HG02759 (cell line): ENCODE data around the gene ATAD2B.
"Not testable (repeated sequence)": the region's sequence is repeated elsewhere in the genome, so short reads cannot be mapped to it uniquely, and the experiment has no call there.

ENCODE experiments used
- ATAC-seq: cut with Tn5 transposase; IDR thresholded peaks from one replicate; pipeline ENCODE4 v1.9.1; 2021; ENCODE audit warnings: mild to moderate bottlenecking, moderate library complexity; ENCODE audit not compliant: unreplicated experiment

ATAD2B gene

DNA sequence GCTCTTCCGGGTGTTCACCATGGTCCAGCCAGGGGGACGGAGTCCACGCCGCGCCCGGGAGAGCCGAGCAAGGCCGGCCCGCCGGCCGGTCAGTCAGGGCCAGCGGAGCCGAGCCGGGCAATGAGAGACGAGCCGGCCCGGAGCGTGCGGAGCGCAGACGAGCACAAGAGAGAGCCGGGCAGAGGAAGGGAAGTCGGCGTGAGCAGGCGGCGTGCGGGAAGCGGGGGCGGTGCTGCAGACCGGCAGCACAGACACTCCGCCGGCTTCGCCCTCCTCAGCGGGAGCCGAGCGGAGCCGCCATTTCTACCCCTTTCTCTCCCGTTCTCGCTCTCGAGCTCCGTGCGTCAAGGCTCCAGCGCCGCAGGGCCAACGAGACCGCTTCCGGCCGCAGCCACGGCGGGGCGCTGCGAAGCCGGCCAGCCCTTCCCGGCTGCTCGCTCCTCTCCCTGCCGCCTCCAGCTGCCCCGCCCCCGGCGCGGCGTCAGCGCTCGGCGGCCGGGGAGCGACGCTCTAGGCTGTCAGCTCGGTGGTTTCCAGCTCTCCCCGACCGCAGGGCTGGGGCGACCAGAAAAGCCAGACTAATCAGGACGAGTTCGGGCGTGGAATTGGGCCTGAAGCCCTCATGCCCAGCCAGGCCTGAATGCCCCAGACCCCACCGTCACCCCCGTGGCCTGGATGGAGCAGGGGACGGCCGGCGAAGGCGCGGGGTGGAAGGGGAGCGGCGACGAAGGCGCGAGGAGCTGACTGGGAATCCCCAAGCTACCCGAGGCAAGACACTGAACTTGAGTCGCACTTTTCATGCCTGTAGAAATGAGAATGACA, at the start of gene ATAD2B:
Gene ATAD2B, minus strand, starts transcription at position 374 of the 822 bp plus-strand sequence. Its CDS starts 353 bp downstream, at position 21.
- peak; percentile 82 for ATAC-seq

DNA sequence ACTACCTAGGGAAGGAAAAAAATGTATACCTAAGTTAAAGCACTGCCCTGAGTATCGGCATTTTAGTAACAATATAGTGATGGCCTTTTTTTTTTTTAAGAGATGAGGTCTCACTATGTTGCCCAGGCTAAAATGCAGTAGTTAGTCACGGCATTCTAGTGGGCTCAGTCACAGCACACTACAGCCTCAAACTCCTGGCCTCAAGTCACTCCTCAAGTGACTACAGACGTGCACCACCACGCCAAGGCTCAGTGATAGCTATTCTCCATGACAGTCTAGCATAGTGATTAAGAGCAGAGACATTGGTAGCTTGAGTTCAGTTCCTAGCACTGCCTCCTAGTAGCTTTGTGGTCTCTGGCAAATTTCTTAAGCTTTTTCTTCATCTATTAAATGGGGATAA, 40.9 kb upstream of the ATAD2B start:
- ATAC-seq = no peak

DNA sequence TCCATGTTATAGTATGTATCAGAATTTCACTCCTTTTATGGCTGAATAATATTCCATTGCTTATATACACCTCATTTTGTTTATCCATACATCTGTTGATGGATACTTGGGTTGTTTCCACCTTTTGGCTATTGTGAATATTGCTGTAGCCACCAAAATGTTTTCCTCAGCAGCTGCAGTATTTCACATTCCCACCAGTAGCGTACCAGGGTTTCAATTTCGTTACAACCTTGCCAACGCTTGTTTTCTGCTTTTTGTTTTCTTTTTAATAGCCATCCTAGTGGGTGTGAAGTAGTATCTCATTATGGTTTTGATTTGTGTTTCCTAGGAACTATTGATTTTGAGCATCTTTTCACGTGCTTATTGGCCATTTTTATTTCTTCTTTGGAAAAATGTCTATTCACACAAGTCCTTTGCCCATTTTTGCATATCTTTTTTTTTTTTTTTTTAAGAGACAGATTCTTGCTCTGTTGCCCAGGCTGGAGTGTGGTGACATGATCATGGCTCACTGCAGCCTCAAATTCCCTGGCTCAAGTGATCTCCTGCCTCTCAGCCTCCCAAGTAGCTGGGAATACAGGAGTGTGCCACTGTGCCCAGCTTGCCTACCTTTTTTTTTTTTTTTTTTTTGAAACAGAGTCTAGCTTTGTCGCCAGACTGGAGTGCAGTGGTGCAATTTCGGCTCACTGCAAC, 27.5 kb upstream of the ATAD2B start:
- ATAC-seq = no peak

DNA sequence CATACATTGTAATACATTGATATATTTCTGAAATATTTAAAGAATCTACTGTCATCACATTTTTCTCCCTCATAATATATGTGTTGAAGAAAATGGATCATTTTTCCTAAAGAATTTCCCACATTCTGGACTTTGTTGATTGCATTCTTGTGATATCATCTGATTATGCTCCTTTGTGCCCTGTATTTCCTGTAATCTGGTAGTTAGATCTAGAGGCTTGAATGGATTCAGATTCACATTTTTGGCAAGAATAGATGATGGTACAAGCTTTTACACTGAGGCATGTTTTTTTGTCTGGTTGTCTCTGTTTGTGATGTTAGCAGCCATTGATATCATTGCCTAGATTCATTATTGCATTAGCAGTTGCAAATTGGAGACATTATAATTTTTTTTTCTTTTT, 26.7 kb upstream of the ATAD2B start:
- ATAC-seq = no peak

DNA sequence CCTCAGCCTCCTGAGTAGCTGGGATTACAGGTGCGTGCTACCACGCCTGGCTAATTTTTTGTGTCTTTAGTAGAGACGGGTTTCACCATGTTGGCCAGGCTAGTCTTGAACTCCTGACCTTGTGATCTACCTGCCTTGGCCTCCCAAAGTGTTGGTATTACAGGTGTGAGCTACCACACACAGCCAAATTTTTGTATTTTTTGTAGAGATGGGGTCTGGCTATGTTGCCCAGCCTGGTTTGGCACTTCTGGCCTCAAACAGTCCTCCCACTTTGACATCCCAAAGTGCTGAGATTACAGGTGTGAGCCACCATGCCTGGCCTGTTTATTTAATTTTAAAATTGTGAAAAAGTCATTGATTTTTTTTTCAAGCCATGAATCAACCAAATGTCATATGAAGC, 25.6 kb upstream of the ATAD2B start:
- not testable (repeated sequence) for ATAC-seq

DNA sequence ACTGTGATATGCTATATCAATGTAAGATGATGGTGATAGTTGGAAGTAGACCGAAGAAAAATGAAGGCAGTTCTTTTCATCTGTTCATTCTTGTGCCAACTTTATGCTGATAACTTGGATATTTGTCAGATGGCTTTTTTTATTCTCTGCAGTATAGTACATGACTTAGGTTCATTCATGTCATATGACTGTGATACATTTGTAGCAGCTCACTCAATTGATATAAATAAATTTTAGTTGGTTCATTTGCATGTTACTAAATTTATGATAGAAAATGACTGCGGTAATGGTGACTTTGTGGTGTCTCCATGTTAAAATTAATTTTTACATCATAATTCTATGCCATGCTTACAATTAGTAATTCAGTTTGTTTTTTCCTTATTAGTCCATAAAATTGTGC, 20.4 kb upstream of the ATAD2B start:
- ATAC-seq = no peak

DNA sequence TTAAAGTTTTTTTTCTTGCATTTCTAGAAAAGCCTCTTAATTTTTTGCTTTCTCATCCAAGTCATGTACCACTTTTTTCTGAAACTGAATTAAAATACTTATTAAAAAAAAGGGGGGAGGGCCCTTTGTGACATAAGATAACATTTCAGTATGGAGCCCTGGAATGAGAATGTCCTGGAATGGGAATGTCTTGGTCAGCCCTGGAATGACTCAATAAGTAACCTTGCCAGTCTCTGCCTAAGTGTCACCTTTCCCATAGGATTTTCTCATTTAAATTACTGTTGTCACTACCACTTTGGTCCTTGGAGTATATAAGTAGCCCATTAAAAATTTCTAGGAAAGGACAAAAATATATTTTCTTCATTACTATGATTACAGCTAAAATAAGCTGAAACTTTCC, 18.1 kb upstream of the ATAD2B start:
- ATAC-seq = no peak

DNA sequence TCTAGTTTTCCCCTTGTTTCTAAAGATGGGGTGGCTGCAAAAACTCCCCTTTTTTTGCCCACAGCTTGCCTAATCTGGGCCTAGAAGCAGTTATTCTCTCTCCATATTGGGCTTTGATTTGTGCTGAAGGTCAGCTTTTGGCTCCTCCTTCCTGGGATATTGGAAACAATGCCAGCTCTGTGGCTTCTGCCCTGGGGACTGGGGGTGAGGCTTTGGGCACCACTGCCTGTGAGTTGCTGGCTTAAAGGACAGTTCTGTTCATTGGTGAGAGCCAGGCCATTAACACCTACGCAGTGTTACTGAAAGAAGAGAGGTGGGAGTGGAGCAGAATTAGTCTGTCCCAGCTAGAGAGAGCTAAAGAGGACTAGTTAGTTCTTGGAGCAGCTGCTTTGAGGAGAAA, 17.6 kb upstream of the ATAD2B start:
- ATAC-seq = no peak

DNA sequence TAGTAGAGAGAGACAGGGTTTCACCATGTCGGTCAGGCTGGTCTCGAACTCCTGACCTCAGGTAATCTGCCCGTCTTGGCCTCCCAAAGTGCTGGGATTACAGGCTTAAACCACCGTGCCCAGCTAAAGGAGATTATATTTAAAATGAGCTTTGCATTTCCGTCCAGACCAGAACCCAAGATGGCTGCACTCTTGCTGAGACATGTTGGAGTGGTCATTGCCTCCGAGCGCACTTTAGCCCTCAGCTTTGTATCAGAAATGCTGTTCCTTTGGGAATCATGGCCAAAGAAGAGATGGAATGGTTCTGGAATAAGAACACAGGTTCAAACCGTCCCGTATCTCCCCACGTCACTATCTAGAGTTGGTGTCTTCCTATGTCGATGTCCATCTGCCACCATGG, 16.7 kb upstream of the ATAD2B start:
- no peak for ATAC-seq

DNA sequence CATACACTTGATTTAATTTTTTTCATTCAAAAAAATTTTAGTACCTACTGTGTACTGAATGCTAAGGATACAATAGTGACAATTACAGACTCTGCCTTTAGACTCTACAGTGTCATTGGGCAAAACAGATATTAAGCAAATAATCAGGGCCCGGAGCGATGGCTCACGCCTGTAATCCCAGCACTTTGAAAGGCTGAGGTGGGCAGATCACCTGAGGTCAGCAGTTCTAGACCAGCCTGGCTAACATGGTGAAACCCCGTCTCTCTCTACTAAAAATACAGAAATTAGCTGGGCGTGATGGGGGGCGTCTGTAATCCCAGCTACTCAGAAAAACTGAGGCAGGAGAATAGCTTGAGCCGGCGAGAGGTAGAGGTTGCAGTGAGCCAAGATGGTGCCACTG, 14.7 kb upstream of the ATAD2B start:
- no peak for ATAC-seq

DNA sequence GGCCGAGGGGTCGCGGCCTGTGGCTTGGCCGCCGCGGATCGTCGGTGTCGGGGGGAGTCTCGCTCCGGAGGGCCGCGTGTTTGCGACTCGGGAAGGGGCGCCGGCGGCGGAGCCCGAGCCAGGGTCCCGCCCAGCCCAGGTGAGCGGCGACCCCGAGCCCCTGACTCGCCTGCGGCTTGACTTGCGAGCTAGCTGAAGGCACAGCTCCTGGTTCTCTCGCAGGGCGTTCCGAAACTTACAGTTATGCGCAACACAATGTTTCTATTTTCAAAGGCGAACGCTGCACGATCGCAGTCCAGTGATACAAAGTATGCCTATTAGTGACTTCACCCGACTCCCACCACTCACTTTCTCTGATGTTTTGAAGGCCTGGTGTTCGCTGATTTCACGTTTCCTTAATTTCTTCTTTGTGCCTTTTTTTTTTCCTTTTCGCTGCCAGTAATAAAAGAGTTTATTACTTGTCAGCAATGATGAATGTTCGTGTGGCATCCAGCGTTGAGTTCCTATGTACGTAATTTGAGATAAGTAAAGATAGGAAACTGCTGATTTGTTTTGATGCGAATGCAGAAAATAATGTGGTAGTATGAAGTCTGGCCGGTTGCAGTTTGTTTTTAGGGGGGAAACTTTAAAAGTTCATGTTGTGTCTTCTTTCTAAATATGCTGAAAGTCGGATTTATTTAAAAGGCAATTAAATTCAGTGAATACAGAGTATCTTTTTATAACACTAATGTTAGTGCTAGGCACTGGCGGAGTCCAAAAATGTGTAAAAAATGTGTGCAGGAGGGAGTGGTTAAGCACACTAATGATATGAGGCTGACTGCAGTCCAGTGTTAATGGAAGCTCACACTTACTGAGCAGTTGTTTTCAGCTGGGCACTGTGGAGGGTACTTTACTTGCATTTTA, 14.0 kb upstream of the ATAD2B start:
- ATAC-seq = peak; percentile 62

DNA sequence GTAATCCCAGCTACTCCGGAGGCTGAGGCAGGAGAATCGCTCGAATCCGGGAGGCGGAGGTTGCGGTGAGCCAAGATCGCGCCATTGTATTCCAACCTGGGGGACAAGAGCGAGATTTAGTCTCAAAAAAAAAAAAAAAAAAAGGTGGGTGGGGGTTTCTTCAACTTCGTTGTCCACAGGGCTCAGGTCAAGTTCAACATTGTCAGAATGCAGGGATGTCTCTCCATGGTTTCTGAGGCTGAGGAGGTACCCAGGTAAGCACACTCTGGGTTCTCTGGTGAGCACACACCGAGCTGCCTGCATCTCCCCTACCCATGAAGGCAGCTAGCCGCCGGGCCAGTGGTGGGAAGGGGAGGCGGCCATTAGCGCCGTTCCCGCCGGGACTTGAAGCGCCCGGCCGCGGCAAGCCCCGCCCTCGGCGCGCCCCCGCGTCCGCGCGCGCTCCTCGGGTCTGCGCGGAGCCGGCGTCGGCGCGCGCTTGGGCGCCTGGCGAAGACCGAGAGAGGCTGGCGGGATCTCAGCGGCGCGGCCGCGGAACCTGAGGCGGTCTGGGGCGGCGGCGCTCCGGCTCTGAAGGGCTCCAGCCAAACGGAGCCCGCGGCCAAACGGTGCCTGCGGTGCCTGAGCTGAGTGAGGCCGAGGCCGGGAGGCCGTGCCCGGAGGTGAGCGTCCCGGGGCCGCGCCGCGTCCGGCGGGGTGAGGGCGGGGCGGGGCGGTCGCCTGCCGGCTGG, 13.2 kb upstream of the ATAD2B start, which contains the start of gene UBXN2A:
Gene UBXN2A, plus strand, starts transcription at position 477 of the 731 bp plus-strand sequence. CDS start 17,852 bp downstream, outside the sequence.
- ATAC-seq = peak; percentile 85

DNA sequence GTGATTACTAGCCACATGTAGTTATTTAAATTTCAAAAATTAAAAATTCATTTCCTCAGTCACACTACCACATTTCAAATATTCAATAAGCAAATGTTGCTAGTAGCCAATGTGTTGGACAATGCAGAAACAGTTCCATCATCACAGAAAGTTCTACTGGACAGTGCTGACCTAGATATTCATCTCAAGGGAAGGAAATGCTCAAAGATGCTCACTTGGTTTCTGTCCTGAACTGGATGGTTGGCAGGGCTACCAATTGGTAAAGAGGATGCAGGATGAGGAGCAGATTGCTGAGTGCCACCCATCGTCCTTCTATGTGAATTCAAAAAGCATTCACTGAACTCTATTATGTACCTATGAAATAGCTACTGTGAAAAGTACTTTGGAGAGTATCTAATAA, 7.3 kb upstream of the ATAD2B start:
- ATAC-seq = no peak

DNA sequence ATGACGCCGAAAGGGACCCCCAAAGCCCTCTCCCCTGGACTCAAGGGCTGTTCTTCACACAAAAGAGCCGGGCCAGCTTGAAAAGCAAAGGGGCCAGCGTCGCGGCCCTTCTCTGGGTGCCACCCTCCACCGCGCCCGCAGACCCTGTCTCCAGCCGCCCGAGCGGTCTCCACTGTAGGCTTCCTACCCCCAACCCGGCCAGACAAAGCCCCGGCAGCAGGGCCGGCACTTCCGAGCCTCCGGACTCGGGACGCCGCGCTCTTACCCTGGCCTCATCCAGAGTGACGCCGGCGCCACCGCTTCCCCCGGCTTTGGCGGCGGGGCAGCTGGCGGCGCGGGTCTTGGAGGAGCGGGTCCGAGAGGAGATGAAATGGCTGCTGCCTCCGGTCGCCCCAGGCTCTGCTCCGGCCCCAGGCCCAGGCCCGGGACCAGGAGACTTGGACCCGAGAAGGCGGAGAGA, 603 bp downstream of the ATAD2B start:
- ATAC-seq = peak; percentile 26

DNA sequence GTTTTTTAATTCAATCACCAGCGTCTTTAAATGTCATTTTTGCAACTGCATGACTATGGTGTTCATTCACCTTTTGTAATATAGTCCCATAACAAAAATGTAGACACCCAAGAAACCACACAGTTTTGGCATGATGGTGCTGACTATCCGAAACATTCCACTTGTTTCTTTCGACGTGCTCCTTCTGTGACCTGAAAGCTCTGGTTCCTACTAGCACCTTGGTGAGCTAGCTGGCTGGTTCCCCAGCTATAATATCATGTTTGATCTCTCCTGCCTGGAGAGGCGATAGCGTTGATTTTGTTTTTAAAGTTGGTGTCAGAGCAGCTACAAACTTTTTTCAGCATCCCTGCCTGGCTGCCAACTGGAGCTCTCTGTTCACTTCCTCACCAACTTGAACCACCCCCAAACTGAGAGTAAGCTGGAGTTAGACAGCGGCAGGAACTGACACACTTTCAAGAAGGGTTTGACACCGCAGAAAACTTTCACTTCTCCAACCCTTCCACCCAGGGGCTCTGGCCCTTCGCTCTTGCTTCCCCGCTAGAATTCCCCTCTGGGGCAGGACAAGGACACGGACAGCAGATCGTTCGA, 1.1 kb downstream of the ATAD2B start:
- peak; percentile 64 for ATAC-seq

DNA sequence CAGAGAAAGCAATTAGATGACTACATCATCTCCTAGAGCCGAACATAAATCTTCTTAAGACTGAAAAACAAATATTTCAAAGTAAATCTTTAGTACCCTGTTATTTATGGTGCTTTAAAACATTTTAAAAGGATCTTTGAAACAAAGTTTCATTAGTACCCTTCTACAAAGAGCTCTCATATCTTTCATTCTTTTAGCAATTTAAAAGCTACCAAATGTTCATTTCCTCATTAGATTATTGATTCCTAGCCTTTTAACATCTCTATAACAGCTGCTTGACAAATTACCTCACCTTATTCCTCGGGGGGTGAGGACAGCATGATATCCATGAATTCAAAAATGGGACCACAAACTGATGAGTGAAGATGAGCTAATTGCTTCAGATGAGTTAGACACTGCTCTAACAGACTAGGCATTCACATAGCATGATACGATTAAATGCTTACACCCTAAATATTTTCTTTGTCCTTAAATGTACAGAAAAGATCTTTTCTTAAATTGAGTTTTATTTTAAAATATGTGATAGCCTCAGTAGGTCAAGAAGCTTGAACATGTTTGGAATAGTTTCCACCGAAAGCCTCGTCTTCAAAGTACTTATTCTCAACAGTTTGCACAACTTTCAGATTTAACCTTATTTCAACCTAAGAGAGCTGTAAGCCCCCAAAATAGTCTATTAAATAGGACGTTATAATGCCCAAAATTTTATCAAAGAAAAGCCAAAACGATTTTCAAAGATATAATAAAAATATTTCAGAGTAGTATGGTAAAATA, 2.1 kb downstream of the ATAD2B start:
- no peak for ATAC-seq

DNA sequence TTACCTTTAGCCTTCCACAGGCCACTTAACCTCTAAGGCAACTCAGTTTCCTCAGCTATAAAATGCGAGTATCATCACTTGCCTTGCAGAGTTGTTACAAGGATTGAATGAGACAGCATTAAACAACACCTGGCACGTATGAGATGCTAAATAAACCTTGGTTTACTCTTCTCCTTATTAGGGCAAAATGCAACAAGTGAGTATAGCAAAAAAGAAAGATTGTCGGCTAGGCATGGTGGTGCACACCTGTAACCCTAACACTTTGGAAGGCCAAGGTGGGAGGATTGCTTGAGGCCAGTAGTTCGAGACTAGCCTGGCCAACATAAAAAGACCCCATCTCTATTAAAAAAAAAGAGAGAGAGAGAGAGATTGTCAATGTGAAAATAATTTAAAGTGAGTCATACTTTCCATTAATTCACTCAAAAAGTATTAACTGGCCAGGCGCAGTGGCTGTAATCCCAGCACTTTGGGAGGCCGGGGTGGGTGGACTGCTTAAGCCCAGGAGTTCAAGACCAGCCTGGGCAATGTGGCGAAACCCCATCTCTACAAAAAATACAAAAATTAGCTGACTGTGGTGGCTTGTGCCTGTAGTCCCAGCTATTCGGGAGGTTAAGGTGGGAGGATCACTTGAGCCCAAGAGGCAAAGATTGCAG, 8.0 kb downstream of the ATAD2B start:
- no peak for ATAC-seq

DNA sequence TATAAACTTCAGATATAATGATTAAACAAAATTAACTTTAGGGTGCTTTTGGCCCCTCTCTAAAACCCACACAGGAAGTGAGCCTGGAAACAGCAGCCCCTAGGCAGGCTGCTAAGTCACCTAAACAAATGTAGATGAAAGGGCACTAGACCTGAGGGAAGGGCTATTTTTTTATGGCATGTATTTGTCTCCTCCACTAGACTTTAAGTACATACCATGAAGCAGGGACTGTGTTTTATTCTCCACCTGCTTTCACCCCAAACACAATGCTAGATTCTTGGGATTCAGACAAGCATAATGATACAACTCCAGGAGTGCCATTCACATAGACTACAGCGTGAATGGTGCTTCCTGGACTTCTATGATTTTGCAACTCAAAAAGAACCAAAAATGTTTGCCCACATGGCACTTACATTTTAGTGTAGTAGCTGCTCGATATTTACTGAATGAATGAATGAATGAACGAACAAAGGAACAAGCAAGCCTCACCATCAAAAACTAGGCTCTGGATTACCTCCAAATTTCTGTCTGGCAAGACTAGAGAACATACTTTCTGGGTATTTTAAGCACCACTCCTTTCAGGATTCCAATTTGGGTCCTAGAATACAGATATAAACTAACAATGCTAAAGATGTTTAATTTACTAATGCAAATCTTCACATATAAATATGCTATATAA, 10.1 kb downstream of the ATAD2B start:
- no peak for ATAC-seq
